HepG2 (cell line): ENCODE results near the gene SETD1B. TPM values are rescaled to one million over a fixed set of nuclear protein-coding genes. Genes with fewer than 3 reads are reported as not detected.
A peak's percentile ranks its signal among the peaks of the same experiment; 100 is the strongest.

ENCODE experiments used
- ATRX ChIP-seq: sonication (generic); formaldehyde crosslinking; IDR thresholded peaks from 2 replicates; pipeline ENCODE4 v1.4.0; 2020; ENCODE audit warnings: missing genetic modification reagents, borderline replicate concordance
- CREM ChIP-seq, 2 experiments: sonication (generic) in 1 of 2; formaldehyde crosslinking in 1 of 2; IDR thresholded peaks; 2 replicates each; pipeline versions ENCODE4 v1.4.0 to v1.6.1; 2016 to 2020; ENCODE audit warnings: antibody characterized with exemption in 1 of 2, mild to moderate bottlenecking in 1 of 2, missing genetic modification reagents in 1 of 2
- HOXA7 ChIP-seq: sonication (generic); formaldehyde crosslinking; IDR thresholded peaks from 2 replicates; pipeline ENCODE4 v1.8.1; 2022; ENCODE audit warnings: mild to moderate bottlenecking, missing genetic modification reagents, moderate library complexity
- JUND ChIP-seq: sonication (generic); formaldehyde crosslinking; IDR thresholded peaks from 2 replicates; pipeline ENCODE4 v1.8.0; 2022; ENCODE audit warnings: mild to moderate bottlenecking, missing genetic modification reagents
- NCOR1 ChIP-seq: fragments of 200-600 bp; sonication (generic); IDR thresholded peaks from 2 replicates; pipeline ENCODE4 v1.7.0; 2017; ENCODE audit warnings: antibody characterized with exemption, low read length, borderline replicate concordance
- SRY ChIP-seq: sonication (generic); formaldehyde crosslinking; IDR thresholded peaks from 2 replicates; pipeline ENCODE4 v1.8.0; 2022; ENCODE audit warnings: mild to moderate bottlenecking, missing genetic modification reagents
- YEATS4 ChIP-seq: sonication (generic); formaldehyde crosslinking; IDR thresholded peaks from 2 replicates; pipeline ENCODE4 v1.4.0; 2020; ENCODE audit warnings: missing genetic modification reagents, borderline replicate concordance
- ZNF24 ChIP-seq: fragments of 450-650 bp; IDR thresholded peaks from 2 replicates; pipeline ENCODE4 v1.6.1; 2017; ENCODE audit warnings: antibody characterized with exemption, mild to moderate bottlenecking
- ZNF382 ChIP-seq: sonication (generic); formaldehyde crosslinking; IDR thresholded peaks from 2 replicates; pipeline ENCODE4 v1.5.0; 2020; ENCODE audit warnings: missing genetic modification reagents, mild to moderate bottlenecking, borderline replicate concordance
- ZNF547 ChIP-seq: sonication (generic); formaldehyde crosslinking; IDR thresholded peaks from 2 replicates; pipeline ENCODE4 v1.5.1; 2020; ENCODE audit warnings: mild to moderate bottlenecking, missing genetic modification reagents
- polyA plus RNA-seq, 8 experiments: library from polyadenylated mRNA; depleted of rRNA in 3 of 8; stranded (reverse) in 7 of 8; unstranded in 1 of 8; fragments of >200 nt; fragmentation: Illumina TruSeq in 4 of 8; extraction: Trizol in 4 of 8; gene quantifications; 2 replicates each; pipeline versions ENCODE4 v1.2.1 to v1.2.3, GENCODE V29; 2011 to 2016; ENCODE audit warnings: low read depth in 4 of 8, missing spikeins in 1 of 8, mixed read lengths in 1 of 8; ENCODE audit not compliant: insufficient read depth in 1 of 8
- total RNA-seq, 5 experiments: library from RNA; depleted of rRNA; stranded (reverse); fragments of >200 nt; fragmentation: Illumina TruSeq; extraction: Trizol; gene quantifications; 2 replicates each; pipeline ENCODE4 v1.2.3, GENCODE V29; 2016; ENCODE audit warnings: low read depth in 1 of 5
- TF ChIP-seq, protein P1 (sequence below): sonication (generic); formaldehyde crosslinking; IDR thresholded peaks from 2 replicates; pipeline ENCODE4 v1.8.1; 2023; ENCODE audit warnings: mild to moderate bottlenecking, missing genetic modification reagents
- TF ChIP-seq, protein P2 (sequence below), 2 experiments: sonication (generic) in 1 of 2; formaldehyde crosslinking in 1 of 2; IDR thresholded peaks; 2 replicates each; pipeline versions ENCODE4 v1.5.1 to v1.6.1; 2011 to 2020; ENCODE audit warnings: borderline replicate concordance in 1 of 2, low read depth in 1 of 2, low read length in 1 of 2, mild to moderate bottlenecking in 1 of 2, missing genetic modification reagents in 1 of 2, moderate library complexity in 1 of 2
- TF ChIP-seq, protein P3 (sequence below): sonication (generic); formaldehyde crosslinking; IDR thresholded peaks from 2 replicates; pipeline ENCODE4 v1.4.0; 2020; ENCODE audit warnings: missing genetic modification reagents; ENCODE audit errors: not compliant biosample characterization
- TF ChIP-seq, protein P4 (sequence below): sonication (generic); formaldehyde crosslinking; IDR thresholded peaks from 2 replicates; pipeline ENCODE4 v1.4.0; 2020; ENCODE audit warnings: missing genetic modification reagents, borderline replicate concordance
- TF ChIP-seq, protein P5 (sequence below): IDR thresholded peaks from 2 replicates; pipeline ENCODE4 v1.6.1; 2016; ENCODE audit warnings: low read depth
- TF ChIP-seq, protein P6 (sequence below): sonication (generic); formaldehyde crosslinking; conservative IDR thresholded peaks from 2 replicates; pipeline ENCODE4 v1.4.0; 2020; ENCODE audit warnings: missing genetic modification reagents

The SETD1B gene
- total and polyA plus RNA-seq, 2 of the 13 experiments (the other 11 are each of a cell fraction or from before 2014, with no cell fraction given), result 1.1 to 1.4 TPM

DNA sequence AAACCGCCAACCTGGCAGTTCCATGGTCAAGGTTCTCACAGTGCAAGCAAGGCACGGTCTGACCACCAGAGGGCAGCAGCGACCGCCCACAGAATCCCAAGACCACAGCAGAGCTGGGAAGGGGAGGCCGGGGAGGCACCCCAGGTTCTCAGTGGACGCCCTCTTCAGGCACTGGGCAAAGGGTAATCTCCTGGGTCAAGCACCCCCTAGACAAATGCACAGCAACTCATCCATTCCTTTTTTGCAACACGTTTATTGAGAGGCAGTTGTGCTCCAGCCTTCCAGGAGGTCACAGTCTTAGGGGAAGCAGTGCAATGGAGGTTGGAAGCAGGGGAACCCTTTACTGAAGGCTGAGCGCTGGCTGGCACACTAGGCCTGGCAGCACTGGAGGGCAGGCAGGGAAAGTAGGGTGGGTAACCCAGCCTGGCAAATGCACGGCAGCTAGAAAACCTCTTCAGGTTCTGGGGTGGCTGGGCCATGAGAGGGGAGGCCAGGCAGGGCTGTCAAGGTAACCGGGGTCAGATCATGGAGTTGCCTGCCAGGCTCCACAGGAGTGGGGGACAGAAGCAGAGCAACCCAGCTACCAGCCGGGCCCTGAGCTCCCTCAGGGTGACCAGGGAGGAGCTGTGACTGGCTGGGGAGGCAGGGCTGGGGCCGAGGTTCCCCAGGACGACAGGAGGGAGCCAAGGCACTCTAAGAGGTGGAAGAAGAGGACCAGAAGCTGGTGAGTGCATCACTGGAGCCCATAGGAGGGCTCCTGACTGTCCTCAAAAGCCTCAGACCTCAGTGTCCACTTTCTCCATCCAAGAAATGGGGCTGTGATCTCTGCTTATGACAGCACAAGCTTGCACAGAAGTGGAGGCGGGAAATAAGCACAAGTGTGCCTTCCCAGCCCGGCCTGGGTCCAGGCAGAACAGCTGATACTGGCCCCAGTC lies 8.5 kb upstream of the SETD1B start (continued):
- TF ChIP-seq ZNF24 (no peak), ZNF382 (no peak), NCOR1 (no peak), ATRX (CRISPR knock-in tag) (no peak), JUND (no peak), ZNF547 (CRISPR knock-in tag) (peak; percentile 22; the same call in 1 of the 2 replicates), YEATS4 (no peak), CREM (IDR thresholded peaks at IDR 0.05) (no peak), CREM (CRISPR knock-in tag; IDR thresholded peaks at IDR 0.05) (no peak), SRY (CRISPR knock-in tag) (peak; percentile 63; the same call in 1 of the 2 replicates), HOXA7 (CRISPR knock-in tag) (no peak)
- TF ChIP-seq, protein P1, sequence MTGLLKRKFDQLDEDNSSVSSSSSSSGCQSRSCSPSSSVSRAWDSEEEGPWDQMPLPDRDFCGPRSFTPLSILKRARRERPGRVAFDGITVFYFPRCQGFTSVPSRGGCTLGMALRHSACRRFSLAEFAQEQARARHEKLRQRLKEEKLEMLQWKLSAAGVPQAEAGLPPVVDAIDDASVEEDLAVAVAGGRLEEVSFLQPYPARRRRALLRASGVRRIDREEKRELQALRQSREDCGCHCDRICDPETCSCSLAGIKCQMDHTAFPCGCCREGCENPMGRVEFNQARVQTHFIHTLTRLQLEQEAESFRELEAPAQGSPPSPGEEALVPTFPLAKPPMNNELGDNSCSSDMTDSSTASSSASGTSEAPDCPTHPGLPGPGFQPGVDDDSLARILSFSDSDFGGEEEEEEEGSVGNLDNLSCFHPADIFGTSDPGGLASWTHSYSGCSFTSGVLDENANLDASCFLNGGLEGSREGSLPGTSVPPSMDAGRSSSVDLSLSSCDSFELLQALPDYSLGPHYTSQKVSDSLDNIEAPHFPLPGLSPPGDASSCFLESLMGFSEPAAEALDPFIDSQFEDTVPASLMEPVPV (CRISPR knock-in tag), result no peak; the same call in 1 of the 2 replicates
- TF ChIP-seq, protein P2, sequence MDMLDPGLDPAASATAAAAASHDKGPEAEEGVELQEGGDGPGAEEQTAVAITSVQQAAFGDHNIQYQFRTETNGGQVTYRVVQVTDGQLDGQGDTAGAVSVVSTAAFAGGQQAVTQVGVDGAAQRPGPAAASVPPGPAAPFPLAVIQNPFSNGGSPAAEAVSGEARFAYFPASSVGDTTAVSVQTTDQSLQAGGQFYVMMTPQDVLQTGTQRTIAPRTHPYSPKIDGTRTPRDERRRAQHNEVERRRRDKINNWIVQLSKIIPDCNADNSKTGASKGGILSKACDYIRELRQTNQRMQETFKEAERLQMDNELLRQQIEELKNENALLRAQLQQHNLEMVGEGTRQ (IDR thresholded peaks at IDR 0.05; ENCODE audit: low read depth, low read length), result no peak
- TF ChIP-seq, protein P2 (CRISPR knock-in tag; IDR thresholded peaks at IDR 0.05; ENCODE audit: borderline replicate concordance), result no peak
- TF ChIP-seq, protein P3, sequence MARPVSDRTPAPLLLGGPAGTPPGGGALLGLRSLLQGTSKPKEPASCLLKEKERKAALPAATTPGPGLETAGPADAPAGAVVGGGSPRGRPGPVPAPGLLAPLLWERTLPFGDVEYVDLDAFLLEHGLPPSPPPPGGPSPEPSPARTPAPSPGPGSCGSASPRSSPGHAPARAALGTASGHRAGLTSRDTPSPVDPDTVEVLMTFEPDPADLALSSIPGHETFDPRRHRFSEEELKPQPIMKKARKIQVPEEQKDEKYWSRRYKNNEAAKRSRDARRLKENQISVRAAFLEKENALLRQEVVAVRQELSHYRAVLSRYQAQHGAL (CRISPR knock-in tag), result no peak
- TF ChIP-seq, protein P4, sequence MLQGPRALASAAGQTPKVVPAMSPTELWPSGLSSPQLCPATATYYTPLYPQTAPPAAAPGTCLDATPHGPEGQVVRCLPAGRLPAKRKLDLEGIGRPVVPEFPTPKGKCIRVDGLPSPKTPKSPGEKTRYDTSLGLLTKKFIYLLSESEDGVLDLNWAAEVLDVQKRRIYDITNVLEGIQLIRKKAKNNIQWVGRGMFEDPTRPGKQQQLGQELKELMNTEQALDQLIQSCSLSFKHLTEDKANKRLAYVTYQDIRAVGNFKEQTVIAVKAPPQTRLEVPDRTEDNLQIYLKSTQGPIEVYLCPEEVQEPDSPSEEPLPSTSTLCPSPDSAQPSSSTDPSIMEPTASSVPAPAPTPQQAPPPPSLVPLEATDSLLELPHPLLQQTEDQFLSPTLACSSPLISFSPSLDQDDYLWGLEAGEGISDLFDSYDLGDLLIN (CRISPR knock-in tag), result no peak
- TF ChIP-seq, protein P5, sequence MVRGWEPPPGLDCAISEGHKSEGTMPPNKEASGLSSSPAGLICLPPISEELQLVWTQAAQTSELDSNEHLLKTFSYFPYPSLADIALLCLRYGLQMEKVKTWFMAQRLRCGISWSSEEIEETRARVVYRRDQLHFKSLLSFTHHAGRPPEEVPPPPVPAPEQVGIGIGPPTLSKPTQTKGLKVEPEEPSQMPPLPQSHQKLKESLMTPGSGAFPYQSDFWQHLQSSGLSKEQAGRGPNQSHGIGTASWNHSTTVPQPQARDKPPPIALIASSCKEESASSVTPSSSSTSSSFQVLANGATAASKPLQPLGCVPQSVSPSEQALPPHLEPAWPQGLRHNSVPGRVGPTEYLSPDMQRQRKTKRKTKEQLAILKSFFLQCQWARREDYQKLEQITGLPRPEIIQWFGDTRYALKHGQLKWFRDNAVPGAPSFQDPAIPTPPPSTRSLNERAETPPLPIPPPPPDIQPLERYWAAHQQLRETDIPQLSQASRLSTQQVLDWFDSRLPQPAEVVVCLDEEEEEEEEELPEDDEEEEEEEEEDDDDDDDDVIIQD (CRISPR knock-in tag), result no peak; the same call in 1 of the 2 replicates
- TF ChIP-seq, protein P6, sequence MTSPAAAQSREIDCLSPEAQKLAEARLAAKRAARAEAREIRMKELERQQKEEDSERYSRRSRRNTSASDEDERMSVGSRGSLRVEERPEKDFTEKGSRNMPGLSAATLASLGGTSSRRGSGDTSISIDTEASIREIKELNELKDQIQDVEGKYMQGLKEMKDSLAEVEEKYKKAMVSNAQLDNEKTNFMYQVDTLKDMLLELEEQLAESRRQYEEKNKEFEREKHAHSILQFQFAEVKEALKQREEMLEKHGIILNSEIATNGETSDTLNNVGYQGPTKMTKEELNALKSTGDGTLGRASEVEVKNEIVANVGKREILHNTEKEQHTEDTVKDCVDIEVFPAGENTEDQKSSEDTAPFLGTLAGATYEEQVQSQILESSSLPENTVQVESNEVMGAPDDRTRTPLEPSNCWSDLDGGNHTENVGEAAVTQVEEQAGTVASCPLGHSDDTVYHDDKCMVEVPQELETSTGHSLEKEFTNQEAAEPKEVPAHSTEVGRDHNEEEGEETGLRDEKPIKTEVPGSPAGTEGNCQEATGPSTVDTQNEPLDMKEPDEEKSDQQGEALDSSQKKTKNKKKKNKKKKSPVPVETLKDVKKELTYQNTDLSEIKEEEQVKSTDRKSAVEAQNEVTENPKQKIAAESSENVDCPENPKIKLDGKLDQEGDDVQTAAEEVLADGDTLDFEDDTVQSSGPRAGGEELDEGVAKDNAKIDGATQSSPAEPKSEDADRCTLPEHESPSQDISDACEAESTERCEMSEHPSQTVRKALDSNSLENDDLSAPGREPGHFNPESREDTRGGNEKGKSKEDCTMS, result no peak
